ENCODE data around the gene OR5K1. TPM values are rescaled to one million over a fixed set of nuclear protein-coding genes. Genes with fewer than 3 reads are reported as not detected.

OR5K1 gene
- total RNA-seq, 2 experiments from 2014 or later: not detected

DNA sequence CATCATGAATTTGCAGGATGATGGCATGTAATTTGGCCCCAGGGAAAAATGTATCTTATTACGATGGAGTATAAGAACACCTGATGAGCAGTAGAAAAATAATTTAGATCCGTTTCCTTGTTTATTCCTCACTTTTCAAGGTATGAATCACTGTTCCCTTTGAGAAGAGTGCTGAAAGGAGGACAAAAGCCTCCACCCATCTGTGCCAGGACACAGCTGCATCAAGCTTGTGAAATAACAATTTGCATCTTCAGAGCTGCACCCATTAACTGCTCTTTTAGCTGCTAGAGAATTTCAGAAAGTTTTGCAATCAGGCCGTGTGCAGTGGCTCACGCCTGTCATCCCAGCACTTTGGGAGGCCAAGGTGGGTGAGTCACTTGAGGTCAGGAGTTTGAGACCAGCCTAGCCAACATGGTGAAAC is 50.1 kb downstream of the OR5K1 start:
- no peak for TF ChIP-seq EZH2phosphoT487 (IDR thresholded peaks at IDR 0.05; ENCODE audit: borderline replicate concordance, low read depth, low read length)
- TF ChIP-seq, protein P1, sequence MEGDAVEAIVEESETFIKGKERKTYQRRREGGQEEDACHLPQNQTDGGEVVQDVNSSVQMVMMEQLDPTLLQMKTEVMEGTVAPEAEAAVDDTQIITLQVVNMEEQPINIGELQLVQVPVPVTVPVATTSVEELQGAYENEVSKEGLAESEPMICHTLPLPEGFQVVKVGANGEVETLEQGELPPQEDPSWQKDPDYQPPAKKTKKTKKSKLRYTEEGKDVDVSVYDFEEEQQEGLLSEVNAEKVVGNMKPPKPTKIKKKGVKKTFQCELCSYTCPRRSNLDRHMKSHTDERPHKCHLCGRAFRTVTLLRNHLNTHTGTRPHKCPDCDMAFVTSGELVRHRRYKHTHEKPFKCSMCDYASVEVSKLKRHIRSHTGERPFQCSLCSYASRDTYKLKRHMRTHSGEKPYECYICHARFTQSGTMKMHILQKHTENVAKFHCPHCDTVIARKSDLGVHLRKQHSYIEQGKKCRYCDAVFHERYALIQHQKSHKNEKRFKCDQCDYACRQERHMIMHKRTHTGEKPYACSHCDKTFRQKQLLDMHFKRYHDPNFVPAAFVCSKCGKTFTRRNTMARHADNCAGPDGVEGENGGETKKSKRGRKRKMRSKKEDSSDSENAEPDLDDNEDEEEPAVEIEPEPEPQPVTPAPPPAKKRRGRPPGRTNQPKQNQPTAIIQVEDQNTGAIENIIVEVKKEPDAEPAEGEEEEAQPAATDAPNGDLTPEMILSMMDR (conservative IDR thresholded peaks at IDR 0.05; ENCODE audit: low read length): no peak
- H3K4me3 ChIP-seq (ENCODE audit: low read depth, low read length, poor library complexity, severe bottlenecking): no peak overlapping the region
- H3K4me1 ChIP-seq (ENCODE audit: insufficient read depth, low read length, poor library complexity, severe bottlenecking): no peaks in the 10 kb centered on the region
- no TSS peak for BruUV-seq (replicated peaks)
- no peaks in the 10 kb centered on the region; the same call in 1 of the 2 replicates for H3K79me2 ChIP-seq (ENCODE audit: insufficient read depth, low read depth, low read length)
- H4K20me1 ChIP-seq (ENCODE audit: insufficient read depth, low read length): no peaks in the 10 kb centered on the region
- no peak overlapping the region for H2AFZ ChIP-seq (ENCODE audit: low read length)
- CTCF ChIA-PET (ENCODE audit: unreplicated experiment): no interaction called here
- no peak overlapping the region for H3K4me2 ChIP-seq (ENCODE audit: low read length)
- H3K9me3 ChIP-seq (ENCODE audit: low read length): no peaks in the 10 kb centered on the region
- no peak for DNase-seq (ENCODE audit: low spot score)
- no peak overlapping the region for H3K27ac ChIP-seq (ENCODE audit: low read depth, low read length, poor library complexity, severe bottlenecking)
- POLR2A ChIA-PET: interaction anchor here (0.7 kb wide), 1 partner anchor 13 kb away, joined by 3 read pairs; no protein-coding TSS in a partner anchor
- no peaks in the 10 kb centered on the region for H3K9me2 ChIP-seq (ENCODE audit: insufficient read depth, low read length)
- peaks cover 61% of the 10 kb centered on the region for H3K36me3 ChIP-seq (ENCODE audit: insufficient read depth, low read length)
- intact Hi-C loops (cut with micrococcal nuclease; ENCODE audit: unreplicated experiment): no loop called here

DNA sequence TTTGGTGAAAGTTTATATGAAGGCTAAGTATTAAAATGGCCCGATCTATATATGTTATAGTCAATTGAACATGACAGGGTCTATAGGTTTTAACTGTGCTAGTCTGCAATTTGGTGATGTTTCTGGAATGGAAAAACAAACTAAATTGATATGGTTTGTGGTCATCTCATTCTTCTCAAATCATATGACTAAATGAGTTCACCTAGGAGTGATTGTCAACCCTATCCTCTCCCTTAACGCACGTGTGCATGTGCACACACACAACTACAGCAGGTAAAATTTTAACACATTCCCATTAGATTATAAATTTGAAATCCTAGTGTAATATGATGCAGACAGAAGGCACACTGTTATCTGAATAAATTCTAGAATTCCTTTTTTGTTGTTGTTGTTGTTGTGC is 50.7 kb downstream of the OR5K1 start:
- Histone ChIP-seq H3K36me3 (ENCODE audit: insufficient read depth, low read length) (peaks cover 67% of the 10 kb centered on the region), H4K20me1 (ENCODE audit: insufficient read depth, low read length) (no peaks in the 10 kb centered on the region; the same call in 1 of the 2 replicates), H3K79me2 (ENCODE audit: insufficient read depth, low read depth, low read length) (peaks cover 6% of the 10 kb centered on the region; the same call in 1 of the 2 replicates), H3K27ac (ENCODE audit: low read depth, low read length, poor library complexity, severe bottlenecking) (no peak overlapping the region), H3K4me1 (ENCODE audit: insufficient read depth, low read length, poor library complexity, severe bottlenecking) (no peaks in the 10 kb centered on the region), H3K4me3 (ENCODE audit: low read depth, low read length, poor library complexity, severe bottlenecking) (no peak overlapping the region), H2AFZ (ENCODE audit: low read length) (no peak overlapping the region), H3K9me3 (ENCODE audit: low read length) (no peaks in the 10 kb centered on the region), H3K4me2 (ENCODE audit: low read length) (no peak overlapping the region), H3K9me2 (ENCODE audit: insufficient read depth, low read length) (no peaks in the 10 kb centered on the region)
- no TSS peak for BruUV-seq (replicated peaks)
- no peak for TF ChIP-seq EZH2phosphoT487 (IDR thresholded peaks at IDR 0.05; ENCODE audit: borderline replicate concordance, low read depth, low read length)
- TF ChIP-seq, protein P1 (conservative IDR thresholded peaks at IDR 0.05; ENCODE audit: low read length): no peak
- ChIA-PET CTCF (ENCODE audit: unreplicated experiment) (no interaction called here), POLR2A (interaction anchor here (0.7 to 1.0 kb wide), 2 partner anchors 12 to 301 kb away, joined by 3 read pairs; no protein-coding TSS in a partner anchor)
- intact Hi-C loops (cut with micrococcal nuclease; ENCODE audit: unreplicated experiment): no loop called here
- no peak for DNase-seq (ENCODE audit: low spot score)

DNA sequence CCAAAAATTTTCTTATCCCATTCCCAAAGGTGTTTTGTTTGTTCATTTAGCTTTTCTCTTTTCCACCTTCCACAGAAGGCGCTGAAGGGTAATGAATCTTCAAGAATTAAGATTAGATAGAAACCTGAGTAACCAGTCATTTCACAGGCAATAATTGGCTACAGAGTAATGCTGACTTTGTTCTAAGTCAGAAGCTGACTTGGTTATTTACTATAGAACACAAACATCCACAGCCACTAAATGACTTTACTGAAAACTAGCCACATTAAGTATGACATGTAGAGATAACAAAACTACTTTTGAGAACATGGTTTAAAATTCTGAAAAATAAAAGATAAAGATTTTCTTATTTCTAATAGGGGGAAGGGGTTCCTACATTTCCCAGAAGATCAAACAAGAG is 51.9 kb downstream of the OR5K1 start:
- Histone ChIP-seq H3K4me1 (ENCODE audit: insufficient read depth, low read length, poor library complexity, severe bottlenecking) (no peaks in the 10 kb centered on the region), H2AFZ (ENCODE audit: low read length) (no peak overlapping the region), H3K79me2 (ENCODE audit: insufficient read depth, low read depth, low read length) (peaks cover 18% of the 10 kb centered on the region; the same call in 1 of the 2 replicates), H3K4me3 (ENCODE audit: low read depth, low read length, poor library complexity, severe bottlenecking) (no peak overlapping the region), H3K9me2 (ENCODE audit: insufficient read depth, low read length) (no peaks in the 10 kb centered on the region), H3K36me3 (ENCODE audit: insufficient read depth, low read length) (peaks cover 79% of the 10 kb centered on the region), H3K4me2 (ENCODE audit: low read length) (no peak overlapping the region), H4K20me1 (ENCODE audit: insufficient read depth, low read length) (no peaks in the 10 kb centered on the region; the same call in 1 of the 2 replicates), H3K9me3 (ENCODE audit: low read length) (no peaks in the 10 kb centered on the region), H3K27ac (ENCODE audit: low read depth, low read length, poor library complexity, severe bottlenecking) (no peak overlapping the region)
- CTCF ChIA-PET (ENCODE audit: unreplicated experiment): no interaction called here
- intact Hi-C loops (cut with micrococcal nuclease; ENCODE audit: unreplicated experiment): no loop called here
- TF ChIP-seq, protein P1 (conservative IDR thresholded peaks at IDR 0.05; ENCODE audit: low read length): no peak
- TF ChIP-seq EZH2phosphoT487 (IDR thresholded peaks at IDR 0.05; ENCODE audit: borderline replicate concordance, low read depth, low read length): no peak
- no peak for DNase-seq (ENCODE audit: low spot score)
- BruUV-seq (replicated peaks): no TSS peak
- POLR2A ChIA-PET: no interaction called here
